Stimulated activated naive CD4-positive, alpha-beta T cell (primary cell): ENCODE data around the gene DSTN.

Experiments
- DNase-seq, 6 experiments: peaks; one replicate each; lab custom pipeline; 2025; lab: John Stamatoyannopoulos, UW

The DSTN gene

DNA sequence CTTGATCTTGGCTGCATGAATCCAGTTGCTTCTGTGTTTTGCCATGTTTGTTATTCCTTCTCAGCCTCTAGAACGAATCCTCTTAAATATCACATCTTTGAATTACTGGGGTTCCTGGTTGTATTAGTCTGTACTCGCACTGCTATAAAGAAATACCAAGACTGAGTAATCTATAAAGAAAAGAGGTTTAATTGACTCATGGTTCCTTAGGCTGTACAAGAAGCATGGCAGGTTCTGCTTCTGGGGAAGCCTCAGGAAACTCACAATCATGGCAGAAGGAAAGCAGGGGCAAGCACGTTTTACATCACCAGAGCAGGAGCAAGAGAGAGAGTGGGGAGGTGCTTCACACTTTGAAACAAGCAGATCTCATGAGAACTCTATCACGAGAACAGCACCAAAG lies 20.7 kb upstream of the DSTN start:
- no peak for DNase-seq

DNA sequence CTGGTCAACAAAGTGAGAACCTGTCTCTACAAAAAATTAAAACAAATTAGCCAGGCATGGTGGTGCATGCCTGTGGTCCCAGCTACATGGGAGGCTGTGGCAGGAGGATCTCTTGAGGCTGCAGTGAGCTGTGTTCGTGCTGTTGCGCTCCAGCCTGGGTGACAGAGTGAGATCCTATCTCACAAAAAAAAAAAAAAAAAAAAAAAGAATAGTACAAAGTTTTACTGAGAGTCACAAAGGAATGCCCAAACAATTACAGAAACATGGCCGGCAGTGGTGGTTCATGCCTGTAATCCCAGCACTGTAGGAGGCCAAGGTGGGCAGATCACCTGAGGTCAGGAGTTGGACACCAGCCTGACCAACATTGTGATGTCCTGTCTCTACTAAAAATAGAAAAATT lies 14.8 kb upstream of the DSTN start:
- DNase-seq: no peak

DNA sequence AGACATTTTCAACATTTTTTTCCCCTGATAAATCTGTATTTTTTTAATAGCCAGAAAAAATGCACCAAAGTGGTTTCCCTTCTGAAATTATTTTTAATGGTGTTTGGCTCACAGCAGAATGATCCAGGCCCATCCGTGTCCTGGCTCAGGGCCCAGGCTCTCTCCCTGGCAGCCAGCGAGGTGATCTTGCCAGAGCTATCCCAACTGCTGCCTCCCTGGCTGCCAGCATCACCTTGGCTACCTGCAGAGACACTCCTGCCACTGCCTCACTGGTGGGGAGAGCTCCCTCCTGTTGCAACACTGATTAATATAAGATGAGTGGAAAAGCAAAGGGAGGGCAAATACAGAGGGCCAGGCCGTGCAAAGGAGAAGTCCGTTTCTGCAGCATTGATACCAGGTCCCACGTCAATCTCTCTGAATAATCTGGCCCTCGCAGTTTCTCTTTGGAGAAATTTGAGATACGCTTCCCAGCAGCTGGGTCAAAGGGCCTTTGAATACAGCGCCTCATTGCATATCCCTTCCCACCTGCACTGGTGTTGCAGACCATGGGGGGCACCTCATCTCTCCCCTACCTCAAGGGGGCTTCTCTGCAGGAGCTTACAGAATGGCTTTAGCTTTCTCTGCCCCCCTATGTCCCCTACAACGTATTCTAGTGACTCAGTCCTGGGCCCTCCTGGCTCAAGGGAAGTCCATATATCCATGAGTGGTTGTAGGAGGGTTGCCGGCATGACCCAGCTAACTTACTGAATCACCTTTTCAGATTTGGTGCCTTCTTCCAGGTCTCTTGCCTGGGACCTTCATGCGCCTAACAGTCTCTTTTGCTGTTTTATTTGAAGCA lies 12.8 kb upstream of the DSTN start:
- DNase-seq: no peak

DNA sequence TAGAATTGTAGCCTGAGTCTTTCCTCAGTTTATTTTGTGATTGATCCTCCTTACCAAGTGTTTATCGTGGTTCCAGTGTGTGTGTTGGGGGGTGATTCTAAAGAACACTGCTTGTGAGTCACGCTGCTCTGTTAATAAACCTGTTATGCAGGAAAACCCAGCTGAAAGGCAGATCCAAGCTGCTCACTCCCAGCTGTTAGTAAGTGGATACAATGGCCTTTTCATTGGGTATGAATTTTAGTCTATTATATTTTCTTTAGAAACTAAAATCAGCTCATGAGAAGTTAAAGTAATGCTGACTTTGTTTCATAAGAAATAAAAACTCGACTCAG lies 12.2 kb upstream of the DSTN start:
- DNase-seq: no peak

DNA sequence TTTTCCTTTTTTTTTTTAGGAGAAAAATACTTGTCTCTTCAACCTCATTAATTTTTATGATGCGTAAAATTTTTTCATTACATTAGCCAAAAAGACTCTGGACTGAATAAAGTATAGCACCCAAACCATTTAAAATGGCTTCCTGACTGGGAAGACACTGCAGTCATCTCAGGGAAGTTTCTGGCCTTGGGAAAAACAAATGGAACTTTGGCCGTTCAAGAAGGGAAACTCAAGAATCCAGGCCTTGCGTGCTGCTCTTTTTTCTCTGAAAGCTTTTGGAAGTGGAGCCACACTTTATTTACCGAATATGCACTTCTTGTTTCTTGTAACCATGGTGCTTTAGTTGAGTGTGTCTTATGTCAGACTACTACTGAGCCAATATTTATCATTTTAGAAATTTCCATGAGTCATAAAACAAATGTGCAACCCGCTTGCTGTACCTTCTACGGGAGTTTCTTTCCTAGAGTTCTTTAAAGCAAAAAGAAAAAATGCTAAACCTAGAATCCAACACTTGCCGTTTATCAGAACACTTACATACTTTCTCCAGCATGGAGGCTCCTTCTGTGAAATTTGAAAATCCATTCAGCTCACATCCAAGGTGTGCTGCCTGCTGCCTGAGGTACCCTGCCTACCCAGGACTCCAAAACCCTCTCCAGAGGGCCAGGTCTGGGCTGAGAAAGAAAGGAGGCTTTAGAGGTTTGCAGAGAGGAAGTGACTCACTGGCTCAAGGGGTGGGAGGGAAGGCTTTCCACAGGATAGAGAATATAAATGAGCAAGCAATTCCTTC lies 11.5 kb upstream of the DSTN start:
- DNase-seq: no peak

DNA sequence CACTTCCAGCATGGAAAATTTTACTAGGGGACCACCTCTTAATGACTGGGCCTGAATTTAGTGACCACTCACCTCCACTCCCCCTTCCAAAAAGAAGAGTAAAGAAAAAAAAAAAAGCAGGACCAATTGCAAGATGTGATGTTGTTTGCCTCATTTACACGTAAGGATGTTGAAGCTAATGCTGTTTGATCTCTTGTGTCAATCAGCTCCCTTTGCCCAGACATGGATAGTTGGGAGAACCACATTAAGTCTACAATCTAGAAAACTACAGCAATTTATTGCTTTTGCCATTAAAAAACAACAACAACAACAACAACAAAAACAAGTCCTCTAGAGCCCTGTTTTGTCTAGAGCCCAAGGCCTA lies 11.0 kb upstream of the DSTN start:
- no peak for DNase-seq

DNA sequence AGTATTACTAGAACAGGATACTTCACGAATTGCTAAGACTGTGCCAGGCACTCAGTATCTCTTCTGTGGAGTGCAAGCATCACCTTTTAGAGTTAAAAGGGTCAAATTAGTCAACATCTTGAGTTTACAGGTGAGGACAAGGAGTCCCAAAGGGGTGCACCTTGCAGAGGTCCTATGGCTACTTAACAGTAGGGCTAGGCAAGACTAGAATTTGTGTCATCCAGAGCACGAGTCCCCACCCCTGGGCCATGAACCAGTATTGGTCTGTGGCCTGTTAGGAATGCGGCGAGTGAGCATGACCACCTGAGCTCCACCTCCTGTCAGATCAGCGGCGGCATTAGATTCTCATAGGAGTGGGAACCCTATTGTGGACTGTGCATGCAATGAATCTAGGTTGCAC lies 10.5 kb upstream of the DSTN start:
- no peak for DNase-seq

DNA sequence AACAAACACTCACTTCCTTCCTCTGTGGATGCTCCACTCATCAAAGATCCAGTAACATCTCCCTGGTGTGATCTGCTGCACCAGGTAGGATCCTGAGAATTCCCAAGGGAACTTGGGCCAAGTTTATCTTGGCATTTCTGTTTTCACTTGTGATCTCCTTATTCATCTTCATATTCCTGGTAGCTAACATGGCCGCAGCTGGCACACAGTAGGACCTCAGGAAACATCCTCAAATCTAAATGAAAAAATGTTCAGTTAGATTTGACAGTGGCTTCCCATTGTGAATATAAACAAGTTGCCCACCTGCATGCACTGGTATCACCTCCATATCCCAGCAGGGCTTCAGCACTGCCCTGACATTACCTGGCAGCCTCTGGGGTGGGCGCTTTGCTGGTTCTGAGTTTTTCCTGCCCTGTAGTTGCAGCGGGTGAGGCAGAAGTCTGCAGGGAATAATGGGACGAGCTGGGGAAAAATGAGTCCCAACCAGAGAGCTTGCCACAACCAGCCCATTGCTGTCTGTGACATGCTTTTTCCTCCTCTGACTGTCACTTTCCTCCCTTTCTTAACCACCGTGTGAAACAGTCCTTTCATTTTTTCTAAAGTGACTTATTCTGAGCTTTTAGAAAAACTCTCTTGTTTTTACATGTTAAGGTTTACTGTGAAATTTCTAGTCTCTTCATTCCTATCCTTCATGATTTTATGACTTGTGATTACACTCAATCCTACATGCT lies 9.4 kb upstream of the DSTN start:
- DNase-seq: no peak

DNA sequence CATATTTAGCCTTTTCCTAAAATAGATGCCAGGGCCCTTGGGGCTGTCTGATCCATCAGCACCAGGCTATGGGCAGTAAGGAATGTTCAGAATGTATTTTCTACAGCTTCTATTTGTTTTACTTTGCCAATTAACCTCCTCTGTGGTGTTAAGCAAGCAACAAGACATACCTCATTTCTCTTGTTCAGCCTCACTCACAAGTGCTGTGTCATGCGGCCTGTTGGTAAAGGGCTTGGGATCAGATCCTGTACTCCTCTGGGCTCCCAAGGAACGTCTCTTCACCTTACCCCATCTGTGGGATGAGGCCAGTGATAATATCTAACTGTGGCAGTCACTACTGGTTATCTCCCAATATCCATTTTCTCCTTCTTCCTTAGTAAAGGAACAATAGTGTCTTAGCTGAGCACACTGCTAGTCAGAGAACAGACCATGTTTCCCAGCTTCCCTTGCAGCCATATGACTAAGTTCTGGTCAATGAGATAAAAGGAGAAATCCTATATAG lies 7.0 kb upstream of the DSTN start:
- DNase-seq: no peak

DNA sequence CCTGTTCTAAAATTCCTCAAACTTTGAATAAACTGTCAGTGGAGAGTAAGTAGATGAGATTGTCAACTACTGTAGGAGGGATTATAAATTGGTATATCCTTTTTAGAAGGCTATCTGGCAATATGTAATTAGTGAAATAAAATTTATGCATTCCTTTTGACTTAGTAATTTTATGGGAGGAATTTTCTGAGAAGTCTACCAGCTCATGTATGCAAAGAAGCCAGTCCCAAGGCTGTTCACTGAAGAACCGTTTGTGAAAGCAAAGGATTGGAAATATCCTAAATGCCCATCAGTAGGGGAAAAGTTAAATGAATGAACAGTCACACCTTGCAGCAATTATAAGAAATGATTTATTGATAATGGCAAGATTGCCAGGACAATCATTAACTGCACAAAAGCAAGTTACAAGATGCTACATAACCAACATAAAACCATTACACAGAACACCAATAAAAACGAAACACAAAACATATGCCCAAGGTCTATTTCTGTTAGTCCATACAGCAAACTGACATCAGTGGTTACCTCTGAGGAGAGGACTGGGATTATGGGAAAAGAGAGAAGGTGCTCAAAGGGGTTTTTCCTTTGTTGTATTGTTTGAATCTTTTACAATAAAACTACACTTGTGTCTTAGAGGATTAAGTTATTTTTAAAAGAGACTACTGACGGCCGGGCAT lies 4.6 kb upstream of the DSTN start:
- DNase-seq: no peak

DNA sequence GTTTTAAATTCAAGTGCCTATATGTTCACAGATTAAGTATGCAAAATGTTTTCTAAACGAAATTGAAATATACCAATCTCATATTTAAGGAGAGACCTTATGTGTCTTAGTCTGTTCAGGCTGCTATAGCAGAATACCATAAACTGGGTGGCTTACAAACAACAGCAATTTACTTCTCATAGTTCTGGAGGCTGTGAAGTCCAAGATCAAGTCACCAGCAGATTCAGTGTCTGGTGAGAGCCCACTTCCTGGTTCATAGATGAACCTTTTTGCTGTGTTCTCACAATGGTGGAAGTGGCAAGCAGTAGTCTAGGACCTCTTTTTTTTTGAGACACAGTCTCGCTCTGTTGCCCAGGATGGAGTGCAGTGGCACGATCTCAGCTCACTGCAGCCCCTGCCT lies 3.5 kb upstream of the DSTN start:
- DNase-seq: no peak

DNA sequence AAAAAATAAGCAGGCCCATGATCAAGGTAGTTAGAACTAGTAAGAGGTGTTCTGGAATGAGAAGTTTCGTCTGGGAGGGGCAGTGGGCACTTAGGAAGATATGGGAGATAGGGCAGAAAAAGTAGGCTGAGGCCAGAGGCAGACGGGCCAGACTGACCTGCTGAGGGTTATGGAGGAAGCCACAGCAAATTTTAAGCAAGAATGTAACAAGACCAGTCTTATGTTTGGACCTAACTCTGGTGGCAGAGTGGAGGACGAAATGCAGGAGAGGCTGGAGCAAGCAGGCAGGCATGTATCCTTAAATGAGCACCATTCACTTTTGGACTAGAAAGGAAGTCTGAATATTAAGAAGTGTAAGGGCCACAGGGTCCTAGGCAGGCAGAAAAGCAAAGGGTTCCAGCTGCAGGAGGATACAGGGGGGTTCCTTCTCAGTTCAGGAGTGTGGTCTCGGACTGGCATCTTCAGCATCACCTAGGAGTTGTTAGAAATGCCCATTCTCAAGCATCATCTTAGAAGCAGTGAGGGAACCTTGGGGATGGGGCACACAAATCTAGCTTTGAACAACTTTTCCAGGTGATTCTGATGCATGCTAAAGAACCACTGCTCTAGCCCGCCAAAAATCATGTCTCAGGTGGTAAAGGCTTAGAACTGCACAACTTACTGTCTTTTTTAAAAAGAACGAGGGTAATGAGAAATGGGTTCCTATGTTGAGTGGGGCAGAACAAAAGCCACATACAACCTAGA lies 1.7 kb upstream of the DSTN start:
- DNase-seq: no peak

DNA sequence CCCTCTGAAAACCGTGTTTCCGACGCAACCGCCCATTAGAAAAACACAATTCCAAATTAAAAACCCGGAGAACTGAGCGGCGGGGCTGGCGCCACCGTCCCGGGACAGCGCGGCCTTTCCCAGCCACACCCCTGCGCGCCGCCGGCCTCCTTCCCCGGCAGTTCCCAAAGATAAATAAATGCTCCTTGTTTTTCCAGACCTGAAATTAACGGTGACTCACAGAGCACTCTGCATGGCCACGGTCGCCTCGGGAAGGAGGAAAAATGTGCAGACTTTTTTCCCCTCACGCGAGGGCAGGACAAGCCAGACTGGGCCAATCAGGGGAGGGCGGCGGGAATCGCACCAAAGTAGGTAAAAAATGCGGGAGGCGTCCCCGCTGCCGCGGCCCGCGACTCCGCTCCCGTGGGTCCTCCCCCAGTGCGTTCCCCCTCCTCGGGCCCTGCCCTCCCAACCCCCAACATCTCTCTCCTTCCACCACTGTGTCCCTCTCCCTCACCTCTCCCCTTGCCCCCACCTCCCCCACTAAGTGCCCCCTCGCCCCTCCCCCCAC lies 828 bp upstream of the DSTN start:
- DNase-seq: peak in 4 of 6 experiments; percentile 6 to 37 (median 21)

DNA sequence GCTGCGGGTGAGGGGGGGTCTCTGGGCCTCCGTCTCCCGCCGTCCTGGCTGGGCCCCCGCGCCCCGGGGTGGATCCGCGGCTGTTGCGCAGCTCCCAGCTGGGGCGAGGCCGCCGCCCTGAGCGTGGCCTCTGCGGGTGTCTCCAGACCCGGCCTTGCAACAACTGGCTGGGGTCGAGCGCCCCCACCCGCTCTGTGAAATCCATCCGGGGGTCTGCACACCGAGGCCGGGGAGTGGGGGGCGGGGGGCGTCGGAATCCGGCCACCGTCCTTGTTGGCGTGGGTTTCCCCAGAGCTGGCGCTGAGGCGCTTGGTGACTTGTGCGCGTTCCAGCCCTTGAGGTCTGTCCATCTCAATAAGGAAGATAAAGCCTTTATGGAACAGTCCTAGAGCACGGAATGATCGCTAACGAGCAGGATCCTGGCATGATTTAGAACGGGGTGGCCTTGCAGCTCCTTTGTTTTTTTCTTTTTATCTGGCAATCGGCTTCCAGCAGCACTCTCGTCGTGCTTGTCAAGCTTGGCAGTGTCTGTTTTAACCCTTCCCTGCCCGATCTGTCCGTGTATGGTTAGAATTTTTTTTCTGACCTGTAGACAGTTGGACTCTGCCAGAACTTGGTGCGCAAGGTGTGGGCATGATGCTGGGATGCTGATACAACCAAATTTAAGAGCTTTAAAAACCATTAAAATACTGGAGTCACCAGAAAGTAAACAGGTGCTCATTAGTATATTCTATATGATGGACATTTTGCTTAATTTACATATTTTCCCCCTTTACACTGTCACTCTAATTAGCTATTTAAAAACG lies 675 bp downstream of the DSTN start:
- peak in 5 of 6 experiments; percentile 23 to 64 (median 47) for DNase-seq

DNA sequence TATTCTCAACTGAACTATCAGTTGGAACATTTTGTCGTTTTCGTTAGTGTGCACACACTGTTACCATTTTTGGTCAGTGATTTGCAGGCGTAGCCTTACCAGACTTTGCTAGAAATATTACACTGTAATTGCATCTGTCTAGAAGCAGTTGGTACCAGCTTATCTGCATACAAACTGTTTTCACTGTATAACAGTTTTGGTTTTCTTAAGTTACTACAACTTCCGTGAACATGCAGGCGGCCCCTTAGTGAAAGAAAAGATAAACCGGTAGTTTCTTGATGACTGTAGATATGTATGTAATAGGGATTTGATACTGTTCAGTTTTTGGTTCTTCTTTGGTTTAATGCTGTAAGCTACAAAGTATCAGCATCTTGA lies 1.3 kb downstream of the DSTN start:
- peak in 1 of 6 experiments; percentile 8 for DNase-seq

DNA sequence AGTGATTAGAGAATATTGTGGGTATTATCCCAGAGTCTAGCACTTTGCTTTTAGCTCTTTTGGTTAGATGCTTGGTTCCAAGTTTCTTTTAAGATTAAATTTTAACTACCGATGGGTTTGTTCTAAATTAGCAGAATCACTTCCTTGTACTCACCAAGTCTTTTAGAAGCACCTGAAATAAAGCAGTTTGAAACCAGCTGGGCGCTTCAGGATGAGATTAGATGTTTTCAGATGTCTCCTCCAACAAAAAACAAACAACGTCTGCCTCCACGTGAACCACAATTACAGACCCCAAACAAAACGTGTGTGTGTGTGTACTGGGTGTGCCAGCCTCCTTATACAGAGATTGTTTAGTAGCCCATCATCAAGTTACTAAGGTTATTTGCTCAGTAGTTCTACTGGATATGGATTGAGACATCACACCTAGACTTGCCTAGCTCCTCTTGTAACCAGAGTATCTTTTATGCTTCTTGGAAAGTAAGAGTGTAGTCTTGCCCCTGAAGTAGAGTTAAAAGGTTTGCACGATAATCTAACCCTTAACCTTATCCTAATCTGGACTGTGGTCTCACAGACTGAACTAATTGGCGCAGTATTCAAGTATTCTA lies 2.3 kb downstream of the DSTN start:
- DNase-seq: no peak

DNA sequence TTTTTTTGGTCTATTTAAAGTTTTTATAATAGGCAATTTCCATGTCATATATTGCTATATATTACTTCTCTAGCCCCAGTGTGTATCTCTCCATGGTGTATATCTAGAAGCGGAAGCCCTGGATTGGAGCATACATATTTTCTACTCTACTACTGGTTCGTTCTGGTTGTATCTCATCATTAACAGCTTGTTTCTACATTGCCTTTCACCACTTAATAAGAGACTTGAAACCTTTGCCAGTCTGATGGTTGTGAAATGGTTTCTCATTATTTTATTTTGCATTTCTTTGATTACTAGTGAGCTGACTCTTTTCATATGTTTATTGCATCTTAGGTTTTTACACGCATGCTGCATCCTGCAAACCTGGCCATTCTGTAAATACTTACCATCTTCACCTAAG lies 3.6 kb downstream of the DSTN start:
- no peak for DNase-seq

DNA sequence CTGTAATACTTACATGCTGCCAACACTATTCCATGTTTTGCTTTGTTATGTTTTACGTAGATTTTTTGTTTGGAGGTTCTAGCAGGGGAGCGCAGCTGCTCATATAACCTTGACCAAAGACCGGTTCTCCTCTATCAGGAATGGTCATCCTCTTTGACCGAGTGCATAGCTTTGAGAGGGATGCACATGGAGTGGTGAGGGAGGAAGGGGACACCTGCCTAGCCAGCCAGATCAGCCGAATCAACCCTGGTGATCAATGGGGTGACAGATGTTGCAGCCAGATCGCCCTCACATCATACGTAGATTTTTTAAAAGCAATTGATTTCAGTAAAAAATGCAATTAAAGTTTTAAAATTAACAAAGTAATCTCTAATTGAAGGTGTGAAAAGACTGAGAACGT lies 6.3 kb downstream of the DSTN start:
- DNase-seq: no peak

DNA sequence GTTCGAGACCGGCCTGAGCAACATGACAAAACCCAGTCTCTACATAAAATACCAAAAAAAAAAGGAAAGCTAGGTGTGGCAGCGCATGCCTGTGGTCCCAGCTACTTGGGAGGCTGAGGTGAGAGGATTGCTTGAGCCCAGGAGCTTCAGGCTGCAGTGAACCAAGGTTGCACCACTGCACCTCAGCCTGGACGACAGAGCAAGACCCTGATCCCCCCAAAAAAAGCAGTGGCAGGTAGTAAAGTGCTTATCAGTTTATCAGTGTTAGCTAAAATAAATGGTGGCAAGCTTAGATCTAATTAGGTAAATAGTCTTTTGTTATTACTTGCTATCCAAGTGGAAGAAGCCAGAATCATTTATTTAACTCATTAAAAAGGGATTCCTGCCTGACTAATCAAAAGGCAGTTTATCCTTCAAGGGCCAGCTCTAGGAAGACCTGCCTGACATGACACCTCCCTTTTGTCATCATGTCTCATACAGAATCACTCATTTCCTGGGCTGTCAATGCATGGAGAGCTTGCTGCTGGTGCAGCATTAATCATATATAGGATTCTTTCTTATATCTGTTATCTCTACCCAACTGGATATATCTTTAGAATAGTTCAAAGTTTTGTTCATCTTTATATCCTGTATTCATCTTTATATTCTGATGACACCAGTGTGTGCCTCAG lies 9.6 kb downstream of the DSTN start:
- no peak for DNase-seq
